Measurements from ENCODE around the gene FIGLA. TPM values are rescaled to one million over a fixed set of nuclear protein-coding genes. Genes with fewer than 3 reads are reported as not detected.

Gene FIGLA
- total RNA-seq, 1 donor = not detected

DNA sequence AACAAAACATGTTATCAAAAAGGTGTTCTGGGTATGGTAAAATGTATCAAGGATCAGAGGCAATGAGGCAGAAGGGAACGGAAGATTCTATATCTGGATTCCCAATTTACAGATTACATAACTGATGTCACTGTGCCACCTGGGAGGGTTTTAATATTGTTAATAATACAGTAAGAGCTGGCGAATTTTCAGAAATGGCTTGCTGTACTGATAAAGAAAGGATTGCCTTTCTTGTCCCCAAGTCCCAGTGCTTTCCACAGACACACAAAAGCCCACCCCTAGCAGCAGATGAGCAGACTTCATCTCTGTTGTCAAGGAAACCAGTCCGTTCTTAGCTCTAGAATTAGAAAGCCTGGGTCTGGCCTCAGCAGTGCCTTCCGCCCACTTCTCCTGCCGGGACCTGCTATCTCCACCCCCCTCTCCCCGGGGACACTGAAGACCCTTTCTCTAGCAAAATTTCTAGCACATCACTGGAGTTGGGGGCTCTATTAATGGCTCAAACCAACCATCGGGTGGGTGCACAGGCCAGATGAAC is 56.7 kb downstream of the FIGLA start:
- Histone ChIP-seq H3K27me3 (ENCODE audit: insufficient read depth, low read length) (peaks cover 10% of the 10 kb centered on the region), H3K9me3 (ENCODE audit: low read depth, low read length) (no peaks in the 10 kb centered on the region)
- TF ChIP-seq, protein P1, sequence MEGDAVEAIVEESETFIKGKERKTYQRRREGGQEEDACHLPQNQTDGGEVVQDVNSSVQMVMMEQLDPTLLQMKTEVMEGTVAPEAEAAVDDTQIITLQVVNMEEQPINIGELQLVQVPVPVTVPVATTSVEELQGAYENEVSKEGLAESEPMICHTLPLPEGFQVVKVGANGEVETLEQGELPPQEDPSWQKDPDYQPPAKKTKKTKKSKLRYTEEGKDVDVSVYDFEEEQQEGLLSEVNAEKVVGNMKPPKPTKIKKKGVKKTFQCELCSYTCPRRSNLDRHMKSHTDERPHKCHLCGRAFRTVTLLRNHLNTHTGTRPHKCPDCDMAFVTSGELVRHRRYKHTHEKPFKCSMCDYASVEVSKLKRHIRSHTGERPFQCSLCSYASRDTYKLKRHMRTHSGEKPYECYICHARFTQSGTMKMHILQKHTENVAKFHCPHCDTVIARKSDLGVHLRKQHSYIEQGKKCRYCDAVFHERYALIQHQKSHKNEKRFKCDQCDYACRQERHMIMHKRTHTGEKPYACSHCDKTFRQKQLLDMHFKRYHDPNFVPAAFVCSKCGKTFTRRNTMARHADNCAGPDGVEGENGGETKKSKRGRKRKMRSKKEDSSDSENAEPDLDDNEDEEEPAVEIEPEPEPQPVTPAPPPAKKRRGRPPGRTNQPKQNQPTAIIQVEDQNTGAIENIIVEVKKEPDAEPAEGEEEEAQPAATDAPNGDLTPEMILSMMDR (IDR thresholded peaks at IDR 0.05; ENCODE audit: extremely low read depth, low read depth, low read length) = no peak

DNA sequence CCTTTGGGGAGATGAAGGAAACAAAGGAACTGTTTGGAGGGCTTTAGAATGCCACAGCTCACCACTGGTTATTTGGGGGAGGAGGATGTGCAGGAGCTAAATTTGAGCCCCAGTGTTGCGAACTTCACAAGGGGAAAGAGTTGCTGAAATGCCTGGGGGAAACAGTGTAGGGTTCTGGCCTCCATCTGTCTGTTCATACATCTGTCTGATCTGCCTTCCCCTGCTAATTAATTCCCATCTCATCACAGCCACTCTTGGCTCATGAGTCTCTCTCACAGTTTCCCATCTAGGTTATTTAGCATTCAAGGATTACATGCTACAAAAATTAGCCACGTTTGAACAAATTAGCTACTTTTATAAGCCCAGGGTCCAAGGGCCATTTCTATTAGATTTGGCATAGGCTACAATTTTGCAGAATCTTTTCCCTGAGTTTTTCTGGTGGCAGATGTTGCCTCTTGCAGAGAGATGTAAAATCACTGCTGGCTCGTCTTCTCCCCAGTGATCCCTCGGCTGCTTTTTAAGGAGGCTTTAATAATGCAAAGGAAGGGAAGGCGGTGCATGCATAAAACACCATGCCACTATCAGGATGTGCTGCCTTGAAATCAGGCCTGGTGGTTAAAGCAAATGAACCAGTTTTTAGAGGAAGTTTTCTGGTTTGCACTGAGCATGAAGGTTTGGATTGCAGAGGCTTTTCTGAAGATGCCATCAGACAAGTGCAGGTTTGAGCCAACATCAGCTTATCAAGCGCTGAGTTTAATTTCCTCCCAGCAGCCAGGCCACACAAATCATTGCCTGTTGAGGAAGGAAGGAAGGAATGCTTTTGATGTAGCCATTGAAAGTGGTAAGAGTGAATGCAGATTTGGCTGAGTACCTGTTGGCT is 57.4 kb downstream of the FIGLA start:
- Histone ChIP-seq H3K79me2 (ENCODE audit: insufficient read depth, low read length) (no peaks in the 10 kb centered on the region), H3K27ac (ENCODE audit: low read depth, low read length) (no peak overlapping the region), H4K20me1 (ENCODE audit: insufficient read depth, low read length) (no peaks in the 10 kb centered on the region), H2AFZ (ENCODE audit: low read length) (no peak overlapping the region), H3K4me3 (ENCODE audit: insufficient read depth, low read length) (no peak overlapping the region), H3K27me3 (ENCODE audit: insufficient read depth, low read length) (peaks cover 10% of the 10 kb centered on the region), H3K36me3 (ENCODE audit: insufficient read depth, low read length) (no peaks in the 10 kb centered on the region), H3K4me2 (ENCODE audit: insufficient read depth, low read length) (no peak overlapping the region), H3K9me3 (ENCODE audit: low read depth, low read length) (no peaks in the 10 kb centered on the region), H3K4me1 (ENCODE audit: insufficient read depth, low read length) (no peaks in the 10 kb centered on the region)
- TF ChIP-seq, protein P1 (IDR thresholded peaks at IDR 0.05; ENCODE audit: extremely low read depth, low read depth, low read length) = no peak
- no peak for DNase-seq (ENCODE audit: insufficient read length, low spot score, missing footprints)

More for the DNA sequence above, 56.7 kb downstream of the FIGLA start:
- Histone ChIP-seq H3K4me1 (ENCODE audit: insufficient read depth, low read length) (no peaks in the 10 kb centered on the region), H3K79me2 (ENCODE audit: insufficient read depth, low read length) (no peaks in the 10 kb centered on the region), H4K20me1 (ENCODE audit: insufficient read depth, low read length) (no peaks in the 10 kb centered on the region), H3K4me3 (ENCODE audit: insufficient read depth, low read length) (no peak overlapping the region), H3K27ac (ENCODE audit: low read depth, low read length) (no peak overlapping the region), H3K36me3 (ENCODE audit: insufficient read depth, low read length) (no peaks in the 10 kb centered on the region), H3K4me2 (ENCODE audit: insufficient read depth, low read length) (no peak overlapping the region), H2AFZ (ENCODE audit: low read length) (no peak overlapping the region)
- DNase-seq (ENCODE audit: insufficient read length, low spot score, missing footprints) = no peak

DNA sequence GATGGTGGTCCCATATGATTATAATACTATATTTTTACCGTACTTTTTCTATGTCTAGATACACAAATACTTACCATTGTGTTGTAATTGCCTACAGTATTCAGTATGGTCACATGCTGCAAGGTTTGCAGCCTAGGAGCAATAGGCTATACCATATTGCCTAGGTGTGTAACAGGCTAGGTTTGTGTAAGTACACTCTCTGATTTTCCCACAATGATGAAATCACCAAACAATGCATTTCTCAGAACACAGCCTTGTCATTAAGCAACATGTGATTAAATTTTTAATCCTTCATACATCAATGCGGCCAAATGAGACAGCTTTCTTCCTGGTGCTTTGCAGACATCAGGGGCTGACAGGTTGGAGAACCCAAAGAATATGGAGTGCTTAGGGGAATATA is 59.7 kb downstream of the FIGLA start:
- peak; percentile 25 for DNase-seq (ENCODE audit: insufficient read length, low spot score, missing footprints)
- H4K20me1 ChIP-seq (ENCODE audit: insufficient read depth, low read length) = no peaks in the 10 kb centered on the region
- no peak overlapping the region for H3K27ac ChIP-seq (ENCODE audit: low read depth, low read length)
- peaks cover 10% of the 10 kb centered on the region for H3K27me3 ChIP-seq (ENCODE audit: insufficient read depth, low read length)
- H3K4me1 ChIP-seq (ENCODE audit: insufficient read depth, low read length) = no peaks in the 10 kb centered on the region
- no peaks in the 10 kb centered on the region for H3K9me3 ChIP-seq (ENCODE audit: low read depth, low read length)
- no peaks in the 10 kb centered on the region for H3K79me2 ChIP-seq (ENCODE audit: insufficient read depth, low read length)
- H2AFZ ChIP-seq (ENCODE audit: low read length) = no peak overlapping the region
- H3K4me3 ChIP-seq (ENCODE audit: insufficient read depth, low read length) = no peak overlapping the region
- H3K36me3 ChIP-seq (ENCODE audit: insufficient read depth, low read length) = no peaks in the 10 kb centered on the region
- TF ChIP-seq, protein P1 (IDR thresholded peaks at IDR 0.05; ENCODE audit: extremely low read depth, low read depth, low read length) = no peak
- H3K4me2 ChIP-seq (ENCODE audit: insufficient read depth, low read length) = no peak overlapping the region

DNA sequence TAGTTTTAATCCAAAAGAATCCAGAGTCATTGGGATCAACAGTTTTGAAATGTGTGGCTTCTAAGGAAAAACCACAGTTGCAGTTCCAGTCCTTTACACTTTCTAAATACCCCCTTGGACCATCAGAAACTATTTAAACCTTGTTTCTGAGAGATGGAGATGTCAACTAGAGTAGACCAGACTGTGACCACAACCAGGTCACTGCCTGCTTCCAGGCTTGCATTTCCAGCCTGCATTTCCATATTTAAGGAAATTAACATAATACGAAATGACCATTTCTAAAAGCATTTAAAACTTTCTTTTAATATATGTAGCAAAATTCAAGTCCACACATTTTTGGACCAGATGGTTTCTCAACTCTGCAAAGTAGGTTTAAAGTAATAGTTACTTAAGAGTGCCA is 60.8 kb downstream of the FIGLA start:
- Histone ChIP-seq H2AFZ (ENCODE audit: low read length) (no peak overlapping the region), H3K27me3 (ENCODE audit: insufficient read depth, low read length) (peaks cover 10% of the 10 kb centered on the region), H3K4me3 (ENCODE audit: insufficient read depth, low read length) (no peak overlapping the region), H3K4me2 (ENCODE audit: insufficient read depth, low read length) (no peak overlapping the region), H3K27ac (ENCODE audit: low read depth, low read length) (no peak overlapping the region), H4K20me1 (ENCODE audit: insufficient read depth, low read length) (no peaks in the 10 kb centered on the region), H3K9me3 (ENCODE audit: low read depth, low read length) (no peaks in the 10 kb centered on the region), H3K79me2 (ENCODE audit: insufficient read depth, low read length) (no peaks in the 10 kb centered on the region), H3K4me1 (ENCODE audit: insufficient read depth, low read length) (no peaks in the 10 kb centered on the region), H3K36me3 (ENCODE audit: insufficient read depth, low read length) (no peaks in the 10 kb centered on the region)
- no peak for DNase-seq (ENCODE audit: insufficient read length, low spot score, missing footprints)
- TF ChIP-seq, protein P1 (IDR thresholded peaks at IDR 0.05; ENCODE audit: extremely low read depth, low read depth, low read length) = no peak

Data from osteoblast (primary cell).